CD14-positive monocyte (primary cell): ENCODE measurements around the gene TBP. TPM values are rescaled to one million over a fixed set of nuclear protein-coding genes. Genes with fewer than 3 reads are reported as not detected.

ENCODE experiments used
- DNase-seq, 3 donors: peaks; one replicate each; pipeline ENCODE4 v3.0.0-alpha.2; 2011 to 2022
- H2AFZ ChIP-seq: 2 replicates; pipeline ENCODE4 v1.6.0; 2012; ENCODE audit warnings: mild to moderate bottlenecking, low read depth, low read length, inconsistent platforms; ENCODE audit not compliant: insufficient read depth, poor library complexity, severe bottlenecking
- H3K27ac ChIP-seq, 2 donors: 1 replicate in 1 of 2; 2 replicates in 1 of 2; pipeline ENCODE4 v1.5.1; 2012 to 2013; ENCODE audit warnings: low read length in 2 of 2, control low read depth in 1 of 2, inconsistent platforms in 1 of 2, low read depth in 1 of 2, mild to moderate bottlenecking in 1 of 2
- H3K27me3 ChIP-seq, 2 donors: one replicate each; pipeline versions ENCODE4 v1.6.0 to v1.6.1; 2011 to 2013; ENCODE audit warnings: low read length in 2 of 2; ENCODE audit not compliant: control insufficient read depth in 2 of 2, insufficient read depth in 2 of 2
- H3K36me3 ChIP-seq, 2 donors: replicated peaks in 1 of 2; 1 replicate in 1 of 2; 2 replicates in 1 of 2; pipeline versions ENCODE4 v1.5.1 to v1.6.1; 2012 to 2013; ENCODE audit warnings: low read length in 2 of 2, control low read depth in 1 of 2, inconsistent platforms in 1 of 2, mild to moderate bottlenecking in 1 of 2; ENCODE audit not compliant: insufficient read depth in 2 of 2, control insufficient read depth in 1 of 2
- H3K4me1 ChIP-seq, 2 donors: 1 replicate in 1 of 2; 2 replicates in 1 of 2; pipeline versions ENCODE4 v1.5.1 to v1.6.1; 2012 to 2013; ENCODE audit warnings: low read length in 2 of 2, control low read depth in 1 of 2, inconsistent platforms in 1 of 2, mild to moderate bottlenecking in 1 of 2, moderate library complexity in 1 of 2; ENCODE audit not compliant: insufficient read depth in 2 of 2, control insufficient read depth in 1 of 2
- H3K4me2 ChIP-seq: replicated peaks from 2 replicates; pipeline ENCODE3; 2012; ENCODE audit warnings: low read length, moderate library complexity, mild to moderate bottlenecking; ENCODE audit not compliant: poor library complexity, severe bottlenecking; ENCODE audit errors: extremely low read depth
- H3K4me3 ChIP-seq, 3 experiments: fragments of 200-600 bp in 1 of 3; sonication (generic) in 1 of 3; replicated peaks in 1 of 3; 1 replicate in 2 of 3; 2 replicates in 1 of 3; pipeline ENCODE4 v1.5.1; 2011 to 2013; ENCODE audit warnings: low read length in 3 of 3, mild to moderate bottlenecking in 3 of 3, control low read depth in 2 of 3, low read depth in 2 of 3, inconsistent platforms in 1 of 3, moderate library complexity in 1 of 3
- H3K79me2 ChIP-seq: 2 replicates; pipeline ENCODE4 v1.6.0; 2012; ENCODE audit warnings: mild to moderate bottlenecking, control low read depth, inconsistent platforms, low read length, moderate library complexity; ENCODE audit not compliant: insufficient read depth
- H3K9ac ChIP-seq: 2 replicates; pipeline ENCODE4 v1.6.0; 2017; ENCODE audit warnings: low read length, mild to moderate bottlenecking; ENCODE audit not compliant: insufficient read depth, poor library complexity, severe bottlenecking
- H3K9me3 ChIP-seq, 2 donors: replicated peaks in 1 of 2; 1 replicate in 1 of 2; 2 replicates in 1 of 2; pipeline versions ENCODE4 v1.5.1 to v1.6.1; 2012 to 2013; ENCODE audit warnings: low read length in 2 of 2, control low read depth in 1 of 2; ENCODE audit not compliant: control insufficient read depth in 1 of 2, insufficient read depth in 1 of 2
- H4K20me1 ChIP-seq: 2 replicates; pipeline ENCODE4 v1.6.0; 2012; ENCODE audit warnings: mild to moderate bottlenecking, low read length, control low read depth, moderate library complexity; ENCODE audit not compliant: insufficient read depth
- H3K27ac Mint-ChIP-seq, 7 donors: one replicate each; pipeline ENCODE4 v1.8.0; 2020; ENCODE audit warnings: mild to moderate bottlenecking in 7 of 7, mixed read lengths in 7 of 7, moderate library complexity in 6 of 7, inconsistent platforms in 2 of 7
- H3K27me3 Mint-ChIP-seq, 3 donors: one replicate each; pipeline ENCODE4 v1.8.0; 2021 to 2022; ENCODE audit warnings: low read depth in 3 of 3, mild to moderate bottlenecking in 3 of 3, mixed read lengths in 3 of 3, moderate library complexity in 3 of 3, inconsistent platforms in 1 of 3
- H3K36me3 Mint-ChIP-seq, 2 donors: one replicate each; pipeline ENCODE4 v1.8.0; 2020; ENCODE audit warnings: mixed read lengths in 2 of 2, inconsistent platforms in 1 of 2, mild to moderate bottlenecking in 1 of 2
- H3K4me1 Mint-ChIP-seq: one replicate; pipeline ENCODE4 v1.8.0; 2020; ENCODE audit warnings: mild to moderate bottlenecking, mixed read lengths
- H3K4me3 Mint-ChIP-seq, 2 donors: one replicate each; pipeline ENCODE4 v1.8.0; 2020; ENCODE audit warnings: mild to moderate bottlenecking in 2 of 2, mixed read lengths in 2 of 2, moderate library complexity in 1 of 2
- H3K9me3 Mint-ChIP-seq, 7 donors: one replicate each; pipeline ENCODE4 v1.8.0; 2020 to 2022; ENCODE audit warnings: mixed read lengths in 7 of 7, mild to moderate bottlenecking in 6 of 7, moderate library complexity in 6 of 7, inconsistent platforms in 2 of 7
- CTCF ChIP-seq: fragments of 200-600 bp; IDR thresholded peaks from one replicate; pipeline ENCODE4 v1.8.0; 2022; ENCODE audit warnings: antibody characterized with exemption, mild to moderate bottlenecking
- WGBS: methylation state at CpG from one replicate; pipeline ENCODE4 v1.1.5; 2013; ENCODE audit warnings: missing lambda C conversion rate; ENCODE audit not compliant: insufficient coverage; 5-methylcytosine and 5-hydroxymethylcytosine counted together
- intact Hi-C, 2 donors: fragments of 100-400 bp; cut with micrococcal nuclease; formaldehyde crosslinking; loops; one replicate each; pipeline versions ENCODE4 v1.15.0 to v1.15.1; 2023
- polyA plus RNA-seq, 3 donors: library from polyadenylated mRNA; depleted of rRNA in 1 of 3; unstranded in 2 of 3; stranded (reverse) in 1 of 3; fragments of 300-500 nt in 2 of 3; fragments of >200 nt in 1 of 3; fragmentation: Illumina TruSeq in 2 of 3; gene quantifications; 1 replicate in 2 of 3; 2 replicates in 1 of 3; pipeline ENCODE4 v1.2.3, GENCODE V29; 2012 to 2021

Gene TBP
- polyA plus RNA-seq, 3 donors: 7.3 to 14.5 (median 14.4) TPM

GRCh38 chr6:170572704-170573466 lies 18.7 kb downstream of the TBP start:
- H3K36me3 Mint-ChIP-seq: peaks cover 70 to 83% of the 10 kb centered on the region in 2 donors

GRCh38 chr6:170575250-170575649 lies 21.1 kb downstream of the TBP start:
- no peaks in the 10 kb centered on the region for H3K27me3 ChIP-seq
- Mint-ChIP-seq H3K9me3 (no peaks in the 10 kb centered on the region), H3K27ac (no peak overlapping the region), H3K27me3 (no peaks in the 10 kb centered on the region), H3K4me3 (no peak overlapping the region), H3K4me1 (no peaks in the 10 kb centered on the region), H3K36me3 (peaks cover 70 to 78% of the 10 kb centered on the region in 2 donors)
- no peak for DNase-seq
- no peak overlapping the region for H2AFZ ChIP-seq
- intact Hi-C loops: no loop called here
- no peak overlapping the region for H3K4me2 ChIP-seq
- no peak overlapping the region for H3K4me3 ChIP-seq
- no peaks in the 10 kb centered on the region for H3K4me1 ChIP-seq
- peaks cover 83 to 99% of the 10 kb centered on the region in 2 donors for H3K36me3 ChIP-seq
- no peak for TF ChIP-seq CTCF
- 100% methylated on average over 1 of the region's 1 CpG for WGBS
- H3K79me2 ChIP-seq: peaks cover 4% of the 10 kb centered on the region
- no peak overlapping the region for H3K27ac ChIP-seq
- peaks cover 4% of the 10 kb centered on the region for H4K20me1 ChIP-seq
- H3K9ac ChIP-seq: no peak overlapping the region
- no peaks in the 10 kb centered on the region for H3K9me3 ChIP-seq

More at GRCh38 chr6:170572704-170573466, 18.7 kb downstream of the TBP start:
- TF ChIP-seq CTCF: no peak
- Mint-ChIP-seq H3K4me3 (no peak overlapping the region), H3K27ac (no peak overlapping the region), H3K4me1 (no peaks in the 10 kb centered on the region), H3K9me3 (no peaks in the 10 kb centered on the region), H3K27me3 (no peaks in the 10 kb centered on the region)
- Histone ChIP-seq H2AFZ (no peak overlapping the region), H4K20me1 (peaks cover 4% of the 10 kb centered on the region), H3K79me2 (peaks cover 4% of the 10 kb centered on the region), H3K4me2 (no peak overlapping the region), H3K9ac (no peak overlapping the region), H3K36me3 (peaks cover 81 to 97% of the 10 kb centered on the region in 2 donors), H3K27me3 (no peaks in the 10 kb centered on the region), H3K9me3 (no peaks in the 10 kb centered on the region), H3K27ac (no peak overlapping the region), H3K4me3 (no peak overlapping the region), H3K4me1 (no peaks in the 10 kb centered on the region)
- 57% methylated on average over 1 of the region's 2 CpGs for WGBS
- DNase-seq: no peak
- intact Hi-C loops: no loop called here
